Spleen (tissue), 7 donors: ENCODE results near the gene GIT1.

Source experiments
- POLR2A ChIP-seq, 3 donors: fragments of 450-650 bp; IDR thresholded peaks; one replicate each; pipeline ENCODE4 v1.5.1; 2017; ENCODE audit warnings: antibody characterized with exemption in 3 of 3, mild to moderate bottlenecking in 1 of 3
- TF ChIP-seq, protein P1 (sequence below), 11 experiments: fragments of 200-600 bp in 7 of 11; fragments of 450-650 bp in 4 of 11; sonication (generic) in 4 of 11; IDR thresholded peaks in 8 of 11; conservative IDR thresholded peaks in 3 of 11; 1 replicate in 7 of 11; 2 replicates in 4 of 11; pipeline versions ENCODE4 v1.4.0 to v1.8.0; 2016 to 2021; ENCODE audit warnings: antibody characterized with exemption in 11 of 11, inconsistent platforms in 4 of 11, mild to moderate bottlenecking in 1 of 11
- donor health status: DM: no; HTN: no; CAD: no; lungs with moderate emphysema.
- donor health status: DM: no; HTN: no; CAD: no.
- donor health status: DM: no; HTN: no; CAD: no.

- TF ChIP-seq, protein P1, sequence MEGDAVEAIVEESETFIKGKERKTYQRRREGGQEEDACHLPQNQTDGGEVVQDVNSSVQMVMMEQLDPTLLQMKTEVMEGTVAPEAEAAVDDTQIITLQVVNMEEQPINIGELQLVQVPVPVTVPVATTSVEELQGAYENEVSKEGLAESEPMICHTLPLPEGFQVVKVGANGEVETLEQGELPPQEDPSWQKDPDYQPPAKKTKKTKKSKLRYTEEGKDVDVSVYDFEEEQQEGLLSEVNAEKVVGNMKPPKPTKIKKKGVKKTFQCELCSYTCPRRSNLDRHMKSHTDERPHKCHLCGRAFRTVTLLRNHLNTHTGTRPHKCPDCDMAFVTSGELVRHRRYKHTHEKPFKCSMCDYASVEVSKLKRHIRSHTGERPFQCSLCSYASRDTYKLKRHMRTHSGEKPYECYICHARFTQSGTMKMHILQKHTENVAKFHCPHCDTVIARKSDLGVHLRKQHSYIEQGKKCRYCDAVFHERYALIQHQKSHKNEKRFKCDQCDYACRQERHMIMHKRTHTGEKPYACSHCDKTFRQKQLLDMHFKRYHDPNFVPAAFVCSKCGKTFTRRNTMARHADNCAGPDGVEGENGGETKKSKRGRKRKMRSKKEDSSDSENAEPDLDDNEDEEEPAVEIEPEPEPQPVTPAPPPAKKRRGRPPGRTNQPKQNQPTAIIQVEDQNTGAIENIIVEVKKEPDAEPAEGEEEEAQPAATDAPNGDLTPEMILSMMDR (IDR thresholded peaks at IDR 0.05 in 8 of 11, conservative IDR thresholded peaks at IDR 0.05 in 3 of 11) = no peak
- TF ChIP-seq POLR2A (IDR thresholded peaks at IDR 0.05) = no peak
Observed at GRCh38 chr17:29559640-29560039, 29.8 kb downstream of the GIT1 start.
